Measurements from ENCODE around the gene TLX2. TPM values are rescaled to one million over a fixed set of nuclear protein-coding genes. Genes with fewer than 3 reads are reported as not detected.

Gene TLX2
- total and polyA plus RNA-seq, 2 of the 13 experiments (the other 11 are each of a cell fraction or from before 2014, with no cell fraction given), result 0.05 to 0.20 TPM

- TF ChIP-seq KDM5A (IDR thresholded peaks at IDR 0.05; ENCODE audit: borderline replicate concordance, low read length) (peak; percentile 99), MEIS1 (CRISPR knock-in tag; IDR thresholded peaks at IDR 0.05; ENCODE audit: borderline replicate concordance) (peak; percentile 73; the same call in 1 of the 2 replicates), TGIF2 (CRISPR knock-in tag; IDR thresholded peaks at IDR 0.05) (peak; percentile 84), ZNF263 (CRISPR knock-in tag; IDR thresholded peaks at IDR 0.05) (peak; percentile 95), ZGPAT (CRISPR knock-in tag; IDR thresholded peaks at IDR 0.05) (peak; percentile 91), BCLAF1 (IDR thresholded peaks at IDR 0.05) (no peak), SCMH1 (CRISPR knock-in tag; IDR thresholded peaks at IDR 0.05; ENCODE audit: borderline replicate concordance) (no peak), AHR (CRISPR knock-in tag; IDR thresholded peaks at IDR 0.05) (no peak; the same call in 1 of the 2 replicates), ZNF782 (CRISPR knock-in tag; IDR thresholded peaks at IDR 0.05; ENCODE audit: borderline replicate concordance) (no peak), ZNF552 (CRISPR knock-in tag; IDR thresholded peaks at IDR 0.05; ENCODE audit: borderline replicate concordance) (peak; percentile 87; the same call in 1 of the 2 replicates), FOXP1 (IDR thresholded peaks at IDR 0.05) (no peak), FOXP1 (CRISPR knock-in tag; IDR thresholded peaks at IDR 0.05) (0 out of 2 replicates have a peak, but pooled peaks have one; percentile 4), SNAPC2 (CRISPR knock-in tag; IDR thresholded peaks at IDR 0.05) (peak; percentile 86; the same call in 1 of the 2 replicates), ARNT2 (CRISPR knock-in tag; IDR thresholded peaks at IDR 0.05; ENCODE audit: low read depth) (peak; percentile 51; the same call in 1 of the 2 replicates), SYNCRIP (IDR thresholded peaks at IDR 0.05; ENCODE audit: insufficient read depth, low read depth, low read length) (no peak), ISL2 (CRISPR knock-in tag; IDR thresholded peaks at IDR 0.05) (peak; percentile 50; the same call in 1 of the 2 replicates), CHD2 (IDR thresholded peaks at IDR 0.05; ENCODE audit: low read depth, low read length) (no peak), ADNP (CRISPR knock-in tag; IDR thresholded peaks at IDR 0.05) (no peak), PATZ1 (CRISPR knock-in tag; IDR thresholded peaks at IDR 0.05) (peak; percentile 53; the same call in 1 of the 2 replicates), FOXP4 (CRISPR knock-in tag; IDR thresholded peaks at IDR 0.05) (peak; percentile 70), HMGA1 (CRISPR knock-in tag; conservative IDR thresholded peaks at IDR 0.05) (no peak)
These were observed 31.2 kb upstream of the TLX2 start, which contains the start of the genes CCDC142 and TTC31 (continued) for GRCh38 chr2:74482801-74483674.

Data from HepG2 (cell line).